ENCODE results near the gene PEPD.

The PEPD gene

DNA sequence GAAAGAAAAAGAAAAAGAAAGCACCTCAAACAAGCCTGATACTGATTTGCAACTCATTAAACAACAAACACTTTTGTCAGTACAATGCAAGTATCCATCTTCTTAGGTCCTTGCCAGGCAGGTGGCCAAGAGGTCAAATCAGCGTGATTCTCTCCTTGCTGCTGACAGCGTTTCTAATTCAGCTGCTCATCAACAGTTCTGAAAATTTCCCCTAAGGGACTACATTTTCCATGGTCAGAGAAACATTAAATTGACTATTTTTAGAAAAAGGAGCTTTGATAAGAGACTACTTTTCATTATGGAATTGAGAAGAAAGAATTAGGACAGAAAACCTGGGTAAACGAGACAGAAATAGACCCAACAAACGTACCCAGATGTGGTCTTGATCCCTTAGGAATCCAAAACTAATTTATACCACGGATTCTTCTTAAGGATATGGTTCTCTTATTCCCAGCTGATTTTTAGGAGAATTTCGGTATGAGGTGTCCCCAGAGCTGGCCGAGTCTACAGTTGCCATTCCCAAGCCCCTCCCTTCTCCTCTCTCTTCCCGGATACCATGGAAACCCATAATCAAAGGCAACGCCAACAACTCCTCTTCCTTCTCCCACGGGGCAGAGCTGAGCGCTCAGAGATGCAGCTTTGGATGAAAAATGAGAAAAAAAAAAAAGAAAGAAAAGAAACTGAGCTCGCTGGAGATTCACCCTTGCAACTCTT lies 177.6 kb downstream of the PEPD start:
- TF ChIP-seq ZNF274 (IDR thresholded peaks at IDR 0.05; ENCODE audit: low read depth, low read length): no peak
- no peak overlapping the region for H3K4me3 ChIP-seq (ENCODE audit: low read length)

DNA sequence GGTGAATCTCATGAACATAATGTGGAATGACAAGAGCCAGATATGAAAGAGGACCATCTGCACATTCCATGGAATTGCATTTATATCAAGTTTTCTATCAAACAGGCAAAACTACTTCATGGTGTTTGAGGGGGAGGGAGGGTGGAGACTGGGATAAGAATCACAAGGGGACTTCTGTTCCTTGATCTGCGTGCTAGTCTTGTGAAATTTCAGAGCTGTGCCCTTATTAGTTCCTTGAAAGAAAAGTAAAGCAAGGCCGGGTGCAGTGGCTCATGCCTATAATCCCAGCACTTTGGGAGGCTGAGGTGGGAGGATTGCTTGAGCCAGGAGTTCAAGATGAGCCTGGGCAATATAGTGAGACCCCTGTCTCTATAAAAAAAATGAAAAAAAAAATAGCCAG lies 178.3 kb downstream of the PEPD start:
- H3K4me3 ChIP-seq (ENCODE audit: low read length): no peak overlapping the region
- no peak for TF ChIP-seq ZNF274 (IDR thresholded peaks at IDR 0.05; ENCODE audit: low read depth, low read length)

DNA sequence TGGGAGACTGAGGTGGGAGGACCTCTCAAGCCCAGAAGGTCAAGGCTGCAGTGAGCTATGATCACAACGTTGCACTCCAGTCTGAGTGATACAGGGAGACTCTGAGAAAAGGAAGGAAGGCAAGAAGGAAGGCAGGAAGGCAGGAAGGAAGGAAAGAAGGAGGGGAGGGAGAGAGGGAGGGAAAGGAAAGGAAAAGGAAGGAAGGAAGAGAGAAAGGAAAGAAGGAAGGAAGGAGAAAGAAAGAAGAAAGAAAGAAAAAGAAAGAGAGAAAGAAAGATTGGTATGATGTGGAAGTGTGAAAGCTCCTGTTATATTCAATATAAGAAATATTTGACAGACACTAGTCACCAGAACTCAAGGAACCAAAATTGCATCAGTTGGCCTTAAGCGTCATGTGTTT lies 180.6 kb downstream of the PEPD start:
- no peak overlapping the region for H3K4me3 ChIP-seq (ENCODE audit: low read length)
- TF ChIP-seq ZNF274 (IDR thresholded peaks at IDR 0.05; ENCODE audit: low read depth, low read length): no peak

DNA sequence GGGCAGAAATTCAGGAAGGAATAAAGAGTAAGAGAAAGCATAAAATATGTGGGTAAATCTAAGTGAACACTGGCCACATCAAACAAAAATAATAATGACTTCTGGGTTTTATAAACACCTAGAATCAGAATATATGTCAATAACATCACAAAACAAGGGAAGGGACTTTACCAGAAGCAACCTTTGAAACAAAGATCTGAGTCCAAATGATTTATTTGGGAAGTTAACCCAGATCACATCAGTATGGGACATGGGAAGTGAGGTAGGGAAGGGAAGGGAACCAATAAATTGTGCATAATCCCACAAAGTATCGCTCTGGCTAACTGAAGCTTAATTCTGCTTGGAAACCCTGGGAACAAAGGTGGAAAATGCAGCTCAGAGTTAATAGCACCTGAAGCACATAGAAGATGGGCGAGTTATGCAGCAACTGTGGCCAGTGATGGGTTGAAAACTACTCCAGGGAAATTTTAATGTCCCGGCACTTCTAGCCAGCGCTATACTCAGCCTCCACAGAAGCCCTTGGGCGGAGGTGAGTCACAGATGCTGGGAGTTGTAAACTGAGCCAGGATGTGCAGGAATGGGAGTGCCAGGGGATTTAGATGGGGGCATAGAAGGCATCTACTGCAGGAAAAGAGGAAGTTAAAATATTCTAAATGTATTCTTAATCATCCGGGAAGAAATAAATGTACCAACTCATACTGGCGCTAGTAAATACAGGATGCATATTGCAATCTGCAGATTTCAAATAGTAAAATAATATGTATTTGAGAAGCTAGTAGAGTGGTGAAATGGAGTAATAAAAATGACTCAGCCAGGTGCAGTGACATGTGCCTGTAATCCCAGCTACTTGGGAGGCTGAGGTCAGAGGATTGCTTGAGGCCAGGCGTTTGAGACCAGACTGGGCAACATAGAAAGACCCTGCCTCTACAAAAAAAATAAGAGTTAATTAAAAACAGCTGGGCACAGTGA lies 182.3 kb downstream of the PEPD start:
- H3K4me3 ChIP-seq (ENCODE audit: low read length): no peak overlapping the region
- TF ChIP-seq ZNF274 (IDR thresholded peaks at IDR 0.05; ENCODE audit: low read depth, low read length): no peak
